ENCODE data around the gene ARL15. TPM values are rescaled to one million over a fixed set of nuclear protein-coding genes. Genes with fewer than 3 reads are reported as not detected.

ARL15 gene
- total and polyA plus RNA-seq, 9 donors = 14.9 to 34.0 (median 19.2) TPM

DNA sequence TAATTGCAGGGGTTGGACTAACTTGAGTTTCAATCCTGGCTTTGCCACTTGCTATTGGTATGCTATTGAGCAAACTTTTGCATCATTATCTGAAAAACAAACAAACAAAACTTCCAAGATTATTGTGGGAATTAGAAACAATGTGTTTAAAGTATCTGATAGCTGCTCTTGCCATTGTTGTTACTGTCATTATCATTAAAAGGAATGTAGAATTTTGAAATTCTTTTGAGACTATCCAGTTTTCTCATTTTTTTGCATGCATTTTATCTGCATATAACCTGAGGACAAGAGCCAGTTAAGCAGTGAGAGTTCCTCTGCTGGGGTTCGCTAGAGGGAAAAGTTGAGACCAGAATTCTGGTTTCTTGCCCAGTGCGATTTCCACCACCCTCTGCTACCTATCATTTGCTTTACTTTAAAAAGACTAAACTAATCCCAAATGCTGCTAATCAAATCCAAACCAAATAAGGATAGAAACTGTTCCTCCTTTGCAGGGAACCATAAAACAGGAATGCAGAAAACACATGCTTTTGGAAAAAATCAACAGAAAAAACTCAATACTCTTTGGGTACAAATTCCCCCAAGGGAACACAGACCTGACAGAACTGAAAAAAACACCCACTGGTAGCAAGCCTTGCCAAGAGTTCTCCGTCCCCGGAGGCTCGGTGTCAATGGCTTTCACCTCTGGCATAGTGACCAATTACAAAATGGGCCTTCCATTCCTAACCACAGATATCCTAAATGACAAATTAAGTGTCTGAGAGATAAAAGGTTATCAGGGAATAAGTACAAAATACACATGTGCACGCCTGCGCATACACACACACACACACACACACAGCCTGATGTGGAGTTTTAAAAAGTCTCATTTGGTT is 373.7 kb downstream of the ARL15 start:
- Histone ChIP-seq H3K4me1 (ENCODE audit: insufficient read depth) (peaks cover 4% of the 10 kb centered on the region), H3K4me3 (no peak overlapping the region), H3K36me3 (no peaks in the 10 kb centered on the region), H3K27me3 (no peaks in the 10 kb centered on the region), H3K27ac (no peak overlapping the region), H3K9me3 (no peaks in the 10 kb centered on the region)
- peak in 1 of 5 donors; percentile 37 for DNase-seq
- 7 to 20% (median 10%) methylated on average over 7 of the region's 7 CpGs for WGBS, 3 donors
- intact Hi-C loops (cut with DNase I) = no loop called here
- TF ChIP-seq, protein P1, sequence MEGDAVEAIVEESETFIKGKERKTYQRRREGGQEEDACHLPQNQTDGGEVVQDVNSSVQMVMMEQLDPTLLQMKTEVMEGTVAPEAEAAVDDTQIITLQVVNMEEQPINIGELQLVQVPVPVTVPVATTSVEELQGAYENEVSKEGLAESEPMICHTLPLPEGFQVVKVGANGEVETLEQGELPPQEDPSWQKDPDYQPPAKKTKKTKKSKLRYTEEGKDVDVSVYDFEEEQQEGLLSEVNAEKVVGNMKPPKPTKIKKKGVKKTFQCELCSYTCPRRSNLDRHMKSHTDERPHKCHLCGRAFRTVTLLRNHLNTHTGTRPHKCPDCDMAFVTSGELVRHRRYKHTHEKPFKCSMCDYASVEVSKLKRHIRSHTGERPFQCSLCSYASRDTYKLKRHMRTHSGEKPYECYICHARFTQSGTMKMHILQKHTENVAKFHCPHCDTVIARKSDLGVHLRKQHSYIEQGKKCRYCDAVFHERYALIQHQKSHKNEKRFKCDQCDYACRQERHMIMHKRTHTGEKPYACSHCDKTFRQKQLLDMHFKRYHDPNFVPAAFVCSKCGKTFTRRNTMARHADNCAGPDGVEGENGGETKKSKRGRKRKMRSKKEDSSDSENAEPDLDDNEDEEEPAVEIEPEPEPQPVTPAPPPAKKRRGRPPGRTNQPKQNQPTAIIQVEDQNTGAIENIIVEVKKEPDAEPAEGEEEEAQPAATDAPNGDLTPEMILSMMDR (IDR thresholded peaks at IDR 0.05) = no peak
- TF ChIP-seq EP300 (IDR thresholded peaks at IDR 0.05) = no peak
- no peak for TF ChIP-seq POLR2A (IDR thresholded peaks at IDR 0.05)

DNA sequence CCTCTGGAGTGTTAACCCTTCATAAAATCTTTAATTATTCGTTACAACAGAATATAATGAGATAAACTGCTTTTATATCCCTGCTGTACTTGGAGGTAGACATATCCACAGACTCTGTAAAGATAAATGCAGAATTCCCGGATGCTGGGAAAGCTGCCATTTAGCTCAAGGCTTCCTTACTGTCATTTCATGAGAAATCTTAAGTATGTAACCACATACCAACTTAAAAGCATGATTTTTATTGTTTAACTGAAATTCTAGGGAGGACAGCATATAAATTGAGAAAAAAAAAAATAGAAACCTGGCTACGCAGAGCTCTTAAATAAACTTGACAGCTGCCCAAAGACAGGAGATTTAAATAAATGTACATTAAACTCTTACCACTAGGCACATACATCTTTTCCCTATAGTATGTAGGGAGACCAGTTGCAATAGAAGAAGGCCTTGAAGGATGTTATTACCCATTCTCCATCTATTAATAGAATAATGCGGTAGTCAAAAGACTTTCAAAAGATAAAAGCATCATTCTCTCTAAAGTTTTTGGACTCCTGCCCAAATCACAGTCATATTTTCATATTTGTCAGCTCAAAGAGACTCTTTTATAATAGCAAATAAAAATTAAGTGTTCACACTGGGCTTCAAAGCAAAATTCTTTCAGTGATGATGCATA is 376.1 kb downstream of the ARL15 start:
- no peak for TF ChIP-seq POLR2A (IDR thresholded peaks at IDR 0.05)
- no peak for TF ChIP-seq EP300 (IDR thresholded peaks at IDR 0.05)
- TF ChIP-seq, protein P1 (IDR thresholded peaks at IDR 0.05) = no peak
- no peak for DNase-seq
- WGBS, 3 donors = 30 to 54% (median 41%) methylated on average over 4 of the region's 4 CpGs
- Histone ChIP-seq H3K27ac (no peak overlapping the region), H3K27me3 (no peaks in the 10 kb centered on the region), H3K4me1 (ENCODE audit: insufficient read depth) (peaks cover 4% of the 10 kb centered on the region), H3K9me3 (no peaks in the 10 kb centered on the region), H3K36me3 (no peaks in the 10 kb centered on the region), H3K4me3 (no peak overlapping the region)
- intact Hi-C loops (cut with DNase I) = no loop called here

DNA sequence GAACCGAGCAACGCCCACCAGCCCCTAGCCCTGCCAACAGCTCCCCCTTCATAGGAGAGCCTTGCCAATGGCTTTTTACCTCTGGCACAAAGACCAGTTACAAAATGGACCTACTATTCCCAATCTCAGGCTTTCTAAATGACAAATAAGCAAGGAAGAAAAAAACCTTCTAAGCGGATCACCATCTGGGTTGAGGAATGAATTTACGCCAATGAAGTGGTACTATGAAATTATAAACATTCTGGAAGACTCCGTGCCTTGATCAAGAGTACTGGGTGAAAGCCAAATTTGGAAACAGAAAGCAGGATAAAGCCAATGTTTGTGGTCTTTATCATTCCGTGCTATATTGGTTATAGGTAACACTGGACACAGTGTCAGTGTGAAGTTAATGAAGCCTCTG is 378.0 kb downstream of the ARL15 start:
- Histone ChIP-seq H3K36me3 (no peaks in the 10 kb centered on the region), H3K4me3 (no peak overlapping the region), H3K27ac (no peak overlapping the region), H3K27me3 (no peaks in the 10 kb centered on the region), H3K9me3 (no peaks in the 10 kb centered on the region), H3K4me1 (ENCODE audit: insufficient read depth) (peaks cover 4% of the 10 kb centered on the region)
- 77 to 86% (median 80%) methylated on average over 6 of the region's 6 CpGs for WGBS, 3 donors
- intact Hi-C loops (cut with DNase I) = no loop called here
- DNase-seq = no peak
- TF ChIP-seq POLR2A (IDR thresholded peaks at IDR 0.05) (no peak), EP300 (IDR thresholded peaks at IDR 0.05) (no peak)
- TF ChIP-seq, protein P1 (IDR thresholded peaks at IDR 0.05) = no peak

DNA sequence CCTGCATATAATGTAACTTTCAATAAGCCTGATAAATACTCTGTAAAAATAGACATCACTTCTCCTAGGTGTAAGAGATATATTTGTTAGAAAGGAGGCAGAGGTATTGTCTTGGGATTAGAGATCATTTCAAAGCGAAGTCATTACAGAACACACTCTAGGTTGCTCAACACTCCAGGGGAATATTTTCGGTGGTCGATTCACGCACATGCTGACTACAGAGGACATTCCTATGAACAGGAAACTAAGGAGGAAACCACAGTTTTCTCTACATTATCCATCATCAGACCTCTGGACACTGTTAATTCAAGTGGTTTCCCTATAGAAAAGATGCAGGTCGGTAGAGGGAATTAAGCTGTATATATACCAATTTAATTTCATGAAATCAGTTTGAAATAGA is 379.9 kb downstream of the ARL15 start:
- WGBS, 3 donors = 71 to 94% (median 79%) methylated on average over 5 of the region's 5 CpGs
- no peak overlapping the region for H3K4me3 ChIP-seq
- TF ChIP-seq, protein P1 (IDR thresholded peaks at IDR 0.05) = no peak
- no peak for TF ChIP-seq EP300 (IDR thresholded peaks at IDR 0.05)
- no peak for TF ChIP-seq POLR2A (IDR thresholded peaks at IDR 0.05)
- H3K36me3 ChIP-seq = no peaks in the 10 kb centered on the region
- H3K27ac ChIP-seq = no peak overlapping the region
- intact Hi-C loops (cut with DNase I) = no loop called here
- no peaks in the 10 kb centered on the region for H3K4me1 ChIP-seq (ENCODE audit: insufficient read depth)
- H3K27me3 ChIP-seq = no peaks in the 10 kb centered on the region
- DNase-seq = no peak
- H3K9me3 ChIP-seq = no peaks in the 10 kb centered on the region
